Hepatic stellate cell (primary cell): ENCODE data around the gene CLDN16.
A peak's percentile ranks its signal among the peaks of the same experiment; 100 is the strongest.

Source experiments
- DNase-seq: peaks from one replicate; pipeline ENCODE4 v3.0.0; 2011; ENCODE audit warnings: low spot score

CLDN16 gene

DNA sequence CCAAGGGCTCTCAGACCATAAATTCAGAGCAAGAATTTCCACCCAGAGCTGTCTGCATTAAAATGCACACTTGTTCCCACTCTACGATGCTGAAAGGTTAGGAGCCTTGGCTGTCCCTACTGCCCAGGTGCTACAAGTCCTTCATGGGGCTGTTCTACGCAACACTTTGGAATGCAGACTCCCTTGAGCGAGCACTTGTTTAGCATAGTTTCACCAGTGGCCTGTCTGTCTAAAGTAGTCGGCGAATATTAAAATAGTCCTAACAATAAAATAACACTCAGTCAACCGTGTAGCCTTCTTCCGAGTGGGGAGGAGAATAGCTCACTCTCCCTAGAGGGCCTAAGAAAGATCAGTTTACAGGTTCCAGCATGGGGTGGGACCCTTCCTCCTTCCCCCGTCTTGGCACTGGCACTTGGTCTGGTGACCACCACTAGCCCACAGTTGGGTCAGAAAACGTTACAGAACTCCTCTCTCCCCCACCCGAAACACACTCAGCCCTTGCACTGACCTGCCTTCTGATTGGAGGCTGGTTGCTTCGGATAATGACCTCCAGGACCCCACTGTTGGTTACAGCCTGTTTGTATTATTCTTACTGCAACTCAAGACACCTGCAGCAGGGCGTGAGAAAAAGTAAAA lies at the start of gene CLDN16:
Gene CLDN16 (plus strand): TSS at position 586 of the 636 bp plus-strand sequence. CDS start 167 bp downstream, outside the sequence.
- no peak for DNase-seq

DNA sequence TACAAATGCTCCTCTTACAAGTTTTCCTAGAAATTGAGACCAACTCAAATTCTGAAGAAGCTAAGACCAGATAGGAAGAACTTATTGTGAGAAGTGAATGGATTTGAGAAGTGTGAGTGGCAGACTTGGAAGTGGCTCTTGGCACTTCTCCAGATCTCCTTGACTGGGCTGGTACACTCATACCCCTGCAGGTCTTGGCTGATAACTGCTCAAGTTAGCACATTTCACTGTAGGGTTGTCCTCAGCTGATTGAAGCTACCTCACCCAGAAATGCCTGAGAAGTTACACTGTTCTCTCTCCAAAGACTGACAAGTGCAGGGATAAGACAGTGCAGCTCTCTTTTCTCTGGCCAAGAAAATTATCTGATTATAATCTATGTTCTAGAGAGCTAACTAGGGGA lies 49.2 kb upstream of the CLDN16 start:
- DNase-seq = no peak

GRCh38 chr3:190339130-190339529 lies 48.8 kb upstream of the CLDN16 start:
- no peak for DNase-seq

GRCh38 chr3:190340071-190340470 lies 47.9 kb upstream of the CLDN16 start:
- no peak for DNase-seq

- peak; percentile 37 for DNase-seq
These were observed 42.7 kb upstream of the CLDN16 start for GRCh38 chr3:190345027-190345821.

- DNase-seq = no peak
These were observed 42.1 kb upstream of the CLDN16 start for GRCh38 chr3:190345878-190346277.

- no peak for DNase-seq
These were observed 41.4 kb upstream of the CLDN16 start for GRCh38 chr3:190346541-190346940.

DNA sequence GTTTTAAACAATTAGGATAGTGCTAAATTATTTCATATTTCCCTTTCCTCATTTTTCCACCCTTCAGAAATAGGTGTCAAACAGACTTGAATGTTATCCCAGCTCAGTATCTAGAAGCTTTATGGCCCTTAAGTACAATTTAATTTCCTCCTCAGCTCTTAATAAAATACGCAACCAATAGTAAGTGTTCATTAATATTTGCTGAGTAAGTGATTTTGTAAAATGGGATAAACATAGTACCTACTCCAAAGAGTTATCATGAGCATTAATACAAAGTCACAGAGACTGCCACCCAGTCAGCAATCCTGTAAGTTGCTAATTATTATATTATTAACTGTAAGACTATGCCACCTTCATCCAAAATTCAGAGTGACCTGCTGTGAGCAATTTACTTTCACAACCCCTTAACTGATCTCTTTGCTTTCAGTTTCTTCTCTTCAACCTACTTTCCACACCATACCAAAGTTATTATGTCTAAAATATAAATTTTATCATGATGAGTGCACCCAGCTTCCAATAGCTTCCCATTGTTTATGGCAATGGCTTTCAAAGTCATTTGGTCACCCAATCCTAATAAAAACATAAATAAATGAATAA lies 35.0 kb upstream of the CLDN16 start:
- no peak for DNase-seq

DNA sequence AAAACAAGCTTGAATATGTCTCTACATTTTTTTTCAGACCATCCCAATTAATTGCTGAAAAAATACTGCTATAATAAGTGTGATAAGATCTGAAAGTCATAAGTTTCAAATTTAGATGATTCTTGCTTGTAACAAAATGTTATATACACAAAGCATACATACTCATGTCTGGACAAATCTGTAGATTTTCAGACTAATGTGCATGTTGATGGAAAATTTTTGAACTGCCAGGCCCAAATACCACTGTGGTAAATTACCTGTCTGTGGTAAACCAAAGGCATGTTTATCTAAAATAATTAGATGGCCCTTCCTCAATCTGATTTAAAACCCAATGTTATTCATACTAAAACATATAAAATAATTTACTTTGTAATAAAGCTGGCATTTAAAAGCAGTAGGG lies 31.7 kb upstream of the CLDN16 start:
- DNase-seq = no peak

GRCh38 chr3:190357468-190357867 lies 30.5 kb upstream of the CLDN16 start:
- DNase-seq = no peak

DNA sequence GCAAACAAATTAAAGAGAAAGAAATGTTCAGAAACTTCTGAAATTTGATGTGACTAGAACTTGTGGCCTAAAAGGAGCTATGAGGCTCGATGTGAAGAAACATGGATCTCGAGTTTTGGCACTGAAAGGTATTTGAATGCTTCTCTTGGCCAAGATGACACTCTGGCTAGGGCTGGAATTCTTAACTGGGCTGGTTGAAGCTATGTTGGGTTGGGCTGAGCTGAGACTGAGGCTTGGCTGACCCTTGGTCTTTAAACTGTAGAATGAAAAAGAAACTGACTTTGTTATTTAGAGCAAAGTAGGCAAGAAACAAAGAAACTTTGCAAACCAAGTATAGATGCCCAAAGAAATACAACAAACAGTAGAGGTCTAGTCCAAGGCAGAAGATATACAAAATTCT lies 28.1 kb upstream of the CLDN16 start:
- DNase-seq = no peak

DNA sequence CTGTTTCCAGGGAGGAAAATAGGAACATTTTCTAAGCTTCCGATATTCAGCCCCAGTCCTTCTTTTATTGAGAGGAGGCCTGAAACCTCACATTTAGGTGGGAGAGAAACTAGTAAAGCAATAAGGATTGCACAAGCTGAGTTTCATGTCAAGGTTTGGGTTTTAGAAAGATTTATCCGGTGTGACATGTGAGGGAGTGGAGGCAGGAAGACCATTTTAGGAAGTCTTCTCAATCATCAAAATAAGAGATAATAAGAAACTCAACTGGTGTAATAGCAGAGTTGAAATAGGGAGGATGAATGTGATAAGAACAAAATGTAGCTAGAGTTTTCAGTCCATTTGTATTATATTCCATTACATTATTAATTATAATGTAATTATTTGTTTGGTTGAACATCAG lies 27.7 kb upstream of the CLDN16 start:
- DNase-seq = no peak

GRCh38 chr3:190361791-190362190 lies 26.2 kb upstream of the CLDN16 start:
- DNase-seq = no peak

- DNase-seq = no peak
These were observed 25.7 kb upstream of the CLDN16 start for GRCh38 chr3:190362258-190362657.

DNA sequence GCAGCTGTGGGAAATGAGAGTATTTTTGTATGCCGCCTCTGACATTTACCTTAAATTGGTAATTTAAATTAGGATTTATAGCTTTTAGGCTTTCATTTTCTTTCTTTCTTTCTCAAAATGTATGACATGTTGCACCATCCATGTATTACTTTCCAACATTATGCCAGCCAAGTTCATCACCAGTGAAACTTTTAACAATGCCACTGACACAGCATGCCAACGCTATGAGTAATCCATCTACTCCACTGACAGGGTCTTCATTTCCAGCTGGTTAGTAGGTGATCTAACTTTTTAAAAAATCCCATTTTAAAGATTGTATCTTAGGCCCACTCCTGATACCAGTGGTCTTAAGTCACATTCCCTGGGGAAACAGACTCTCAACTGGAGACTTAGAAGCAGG lies 21.8 kb upstream of the CLDN16 start:
- no peak for DNase-seq

DNA sequence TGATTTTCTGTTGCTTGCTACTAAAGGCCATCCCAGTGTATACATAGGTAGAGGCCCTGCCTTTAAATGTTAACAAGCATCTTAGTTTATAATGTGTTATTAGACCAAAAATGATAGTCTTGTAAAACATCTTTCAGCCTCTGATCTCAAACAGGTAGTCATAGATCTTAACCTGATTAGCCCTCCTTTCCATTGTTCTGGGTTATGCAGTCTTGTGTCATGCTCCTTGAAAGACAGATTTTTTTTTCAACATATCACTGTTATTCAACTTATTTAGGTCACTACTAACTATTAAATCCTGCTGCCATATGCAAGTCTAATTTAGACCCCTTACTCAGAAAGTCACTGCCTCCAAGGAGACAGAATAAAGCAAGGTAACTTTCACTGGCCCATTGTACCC lies 19.1 kb upstream of the CLDN16 start:
- DNase-seq = no peak

DNA sequence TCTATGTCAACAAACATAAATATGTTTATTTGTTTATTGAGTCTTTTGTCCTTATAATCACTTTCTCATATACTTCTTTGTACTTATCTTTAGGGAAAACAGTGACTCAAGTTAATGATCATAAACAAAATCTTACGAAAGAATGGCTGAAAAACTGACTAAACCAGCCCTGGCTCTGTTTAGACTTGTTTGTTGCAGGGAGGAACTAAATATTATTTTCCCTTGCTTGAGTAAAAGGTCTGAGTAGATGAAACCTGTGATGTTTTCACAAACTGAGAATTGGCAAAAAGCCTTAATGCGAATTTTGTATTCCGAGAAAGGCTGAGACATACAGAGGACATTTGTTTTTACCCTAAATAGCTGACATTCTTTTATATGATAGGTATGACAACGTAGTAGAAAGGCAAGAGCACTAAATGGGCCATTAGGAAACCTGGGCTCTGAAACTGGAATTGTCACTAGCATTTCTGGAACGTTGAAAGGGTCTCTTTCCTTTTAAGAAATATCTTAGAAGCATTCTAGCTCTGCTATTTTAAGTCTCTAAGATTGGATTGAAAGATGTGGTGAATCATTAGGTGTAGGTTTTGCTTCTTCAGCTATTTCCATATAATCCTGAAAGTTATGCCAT lies 18.2 kb upstream of the CLDN16 start:
- DNase-seq = no peak

- DNase-seq = no peak
These were observed 17.6 kb upstream of the CLDN16 start for GRCh38 chr3:190370369-190370768.

- no peak for DNase-seq
These were observed 16.8 kb upstream of the CLDN16 start for GRCh38 chr3:190371152-190371551.

- no peak for DNase-seq
These were observed 12.7 kb upstream of the CLDN16 start for GRCh38 chr3:190375246-190375645.

DNA sequence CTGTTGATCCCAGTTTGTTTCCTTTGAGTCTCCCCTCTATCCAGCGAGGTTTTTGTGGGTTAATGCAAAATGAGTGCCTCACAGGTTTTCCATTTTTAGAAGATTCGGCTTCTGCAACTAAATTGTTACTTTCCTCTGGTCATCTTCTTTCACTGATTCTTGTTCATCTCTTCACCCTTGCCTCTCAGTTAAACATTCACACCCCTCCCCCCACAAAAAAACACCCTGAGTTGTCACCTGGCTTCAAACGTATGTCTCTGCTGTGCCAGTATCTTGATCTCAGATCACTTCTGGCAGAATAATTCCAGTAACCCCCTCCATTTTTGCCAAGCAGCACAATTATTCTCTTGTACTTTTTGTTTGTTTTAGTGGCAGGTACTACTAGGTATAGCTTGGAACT lies 12.3 kb upstream of the CLDN16 start:
- DNase-seq = no peak

- DNase-seq = no peak
These were observed 9.6 kb upstream of the CLDN16 start for GRCh38 chr3:190378240-190378891.
